Lower lobe of right lung (tissue), 2 donors: ENCODE data around the gene MFAP1. TPM values are rescaled to one million over a fixed set of nuclear protein-coding genes. Genes with fewer than 3 reads are reported as not detected.

Source experiments
- ATAC-seq, 2 donors: fragments of 200-7000 bp; cut with Tn5 transposase; one replicate each; pipeline ENCODE4 v1.9.1; 2020 to 2022; ENCODE audit warnings: mild to moderate bottlenecking in 2 of 2, moderate library complexity in 2 of 2
- DNase-seq: peaks from one replicate; pipeline ENCODE4 v3.0.0-alpha.2; 2020
- H3K27ac ChIP-seq: fragments of 200-600 bp; one replicate; pipeline ENCODE4 v1.8.0; 2022
- H3K27me3 ChIP-seq: fragments of 200-600 bp; one replicate; pipeline ENCODE4 v1.8.0; 2022; ENCODE audit warnings: low read depth
- H3K36me3 ChIP-seq: fragments of 200-600 bp; one replicate; pipeline ENCODE4 v1.8.0; 2022; ENCODE audit warnings: mild to moderate bottlenecking
- H3K4me1 ChIP-seq: fragments of 200-600 bp; one replicate; pipeline ENCODE4 v1.8.0; 2022
- H3K4me3 ChIP-seq: fragments of 200-600 bp; one replicate; pipeline ENCODE4 v1.8.0; 2022; ENCODE audit warnings: mild to moderate bottlenecking
- H3K9me3 ChIP-seq: fragments of 200-600 bp; one replicate; pipeline ENCODE4 v1.8.0; 2022
- CTCF ChIP-seq: fragments of 200-600 bp; IDR thresholded peaks from one replicate; pipeline ENCODE4 v1.8.0; 2022; ENCODE audit warnings: antibody characterized with exemption, mild to moderate bottlenecking
- intact Hi-C: fragments of 100-400 bp; cut with DNase I; formaldehyde crosslinking; loops from one replicate; pipeline ENCODE4 v1.11.0; 2022
- microRNA-seq: library from miRNA; unstranded; fragments of <30 nt; microRNA quantifications from one replicate; pipeline ENCODE4 v1.2.0, GENCODE V29; 2020; ENCODE audit warnings: borderline number of aligned reads
- total RNA-seq: library from RNA; stranded (reverse); fragmentation: NEBNext Ultra II Directional; extraction: Animal tissue kit (Norgen Biotek cat#: 25700); gene quantifications from one replicate; pipeline ENCODE4 v1.2.1, GENCODE V29; 2021
- donor health status: DM: no; HTN: yes; CAD: no; lungs with severe emphysema.

Gene MFAP1
- total RNA-seq, 1 donor from 2014 or later: 21.0 TPM

- ATAC-seq (no peak), DNase-seq (no peak)
- H3K27me3 ChIP-seq: no peaks in the 10 kb centered on the region
- H3K9me3 ChIP-seq: no peaks in the 10 kb centered on the region
- H3K36me3 ChIP-seq: peaks cover 100% of the 10 kb centered on the region
- TF ChIP-seq CTCF: no peak
- intact Hi-C loops: no loop called here
- no peak overlapping the region for H3K27ac ChIP-seq
- no peaks in the 10 kb centered on the region for H3K4me1 ChIP-seq
- no peak overlapping the region for H3K4me3 ChIP-seq
Measured at GRCh38 chr15:43763819-43764446, 60.6 kb downstream of the MFAP1 start.

DNA sequence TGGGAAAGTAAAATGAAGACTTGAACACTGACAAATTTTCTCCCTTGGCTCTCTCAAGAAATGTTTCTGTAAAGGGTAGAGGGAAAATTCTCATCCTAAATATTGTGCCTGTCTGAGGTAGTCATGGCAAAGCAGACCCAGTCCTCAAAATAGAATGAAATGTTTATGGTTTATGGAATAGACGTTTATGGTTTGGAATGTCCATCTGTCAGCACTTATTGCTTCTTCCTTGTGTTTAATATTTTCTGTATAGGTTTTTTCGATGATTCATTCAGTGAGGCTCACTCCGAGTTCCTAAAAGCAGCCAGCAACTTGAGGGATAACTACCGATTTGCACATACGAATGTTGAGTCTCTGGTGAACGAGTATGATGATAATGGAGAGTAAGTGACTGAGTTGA lies 61.7 kb downstream of the MFAP1 start:
- no peak overlapping the region for H3K4me3 ChIP-seq
- ATAC-seq (no peak), DNase-seq (no peak)
- peaks cover 100% of the 10 kb centered on the region for H3K36me3 ChIP-seq
- TF ChIP-seq CTCF: no peak
- H3K9me3 ChIP-seq: no peaks in the 10 kb centered on the region
- no peaks in the 10 kb centered on the region for H3K27me3 ChIP-seq
- H3K4me1 ChIP-seq: no peaks in the 10 kb centered on the region
- H3K27ac ChIP-seq: no peak overlapping the region
- intact Hi-C loops: no loop called here

Small RNA genes lying within 50 kb of the gene (microRNA-seq; reads per million reads assigned to microRNA genes)
- 2.0 reads per million for gene MIR1282

Other genes with a start within 250 kb of the MFAP1 start
- 31.6 TPM for gene PPIP5K1, start 234.5 kb downstream of the MFAP1 start, total RNA-seq
- gene CKMT1B, start 230.7 kb downstream of the MFAP1 start, total RNA-seq: 0.89 TPM
- gene STRC, start 205.9 kb downstream of the MFAP1 start, total RNA-seq: not detected
- gene CATSPER2, start 175.8 kb downstream of the MFAP1 start, total RNA-seq: 2.7 TPM
- gene CKMT1A, start 130.8 kb downstream of the MFAP1 start, total RNA-seq: 0.80 TPM
- gene PDIA3, start 78.3 kb downstream of the MFAP1 start, total RNA-seq: 330 TPM
- gene ELL3, start 47.7 kb downstream of the MFAP1 start, total RNA-seq: 5.1 TPM
- 827 TPM for gene SERF2, start 32.4 kb downstream of the MFAP1 start, total RNA-seq
- not detected for gene SERINC4, start 24.5 kb downstream of the MFAP1 start, total RNA-seq
- gene HYPK, start 24.1 kb downstream of the MFAP1 start, total RNA-seq: 13.2 TPM
- gene WDR76, start 2.3 kb upstream of the MFAP1 start, total RNA-seq: 5.7 TPM